C4-2B (cell line): ENCODE results near the gene TSSK2.

Experiments used
- ZFX ChIP-seq: fragments of 450-650 bp; IDR thresholded peaks from 2 replicates; pipeline ENCODE4 v1.6.1; 2017
- TF ChIP-seq, protein P1 (sequence below): fragments of 450-650 bp; conservative IDR thresholded peaks from 2 replicates; pipeline ENCODE4 v1.5.1; 2017; ENCODE audit warnings: mild to moderate bottlenecking

DNA sequence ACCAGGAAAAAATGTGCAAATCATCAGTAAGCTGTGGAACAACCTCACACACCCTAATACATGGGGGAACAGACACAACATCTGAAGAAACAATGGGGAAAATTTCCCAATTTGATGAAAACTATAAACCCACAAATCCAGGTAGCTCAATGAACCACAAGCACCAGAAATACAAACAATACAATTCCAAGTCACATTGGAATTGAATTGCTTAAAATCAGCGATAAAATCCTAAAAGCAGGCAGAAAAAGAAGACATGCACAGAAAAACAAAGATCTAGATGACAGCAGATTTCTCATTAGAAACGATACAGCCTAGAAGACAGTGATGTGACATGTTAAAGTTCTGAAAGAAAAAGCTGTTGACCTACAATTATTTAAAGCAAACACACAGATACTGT lies 40.9 kb upstream of the TSSK2 start:
- TF ChIP-seq, protein P1, sequence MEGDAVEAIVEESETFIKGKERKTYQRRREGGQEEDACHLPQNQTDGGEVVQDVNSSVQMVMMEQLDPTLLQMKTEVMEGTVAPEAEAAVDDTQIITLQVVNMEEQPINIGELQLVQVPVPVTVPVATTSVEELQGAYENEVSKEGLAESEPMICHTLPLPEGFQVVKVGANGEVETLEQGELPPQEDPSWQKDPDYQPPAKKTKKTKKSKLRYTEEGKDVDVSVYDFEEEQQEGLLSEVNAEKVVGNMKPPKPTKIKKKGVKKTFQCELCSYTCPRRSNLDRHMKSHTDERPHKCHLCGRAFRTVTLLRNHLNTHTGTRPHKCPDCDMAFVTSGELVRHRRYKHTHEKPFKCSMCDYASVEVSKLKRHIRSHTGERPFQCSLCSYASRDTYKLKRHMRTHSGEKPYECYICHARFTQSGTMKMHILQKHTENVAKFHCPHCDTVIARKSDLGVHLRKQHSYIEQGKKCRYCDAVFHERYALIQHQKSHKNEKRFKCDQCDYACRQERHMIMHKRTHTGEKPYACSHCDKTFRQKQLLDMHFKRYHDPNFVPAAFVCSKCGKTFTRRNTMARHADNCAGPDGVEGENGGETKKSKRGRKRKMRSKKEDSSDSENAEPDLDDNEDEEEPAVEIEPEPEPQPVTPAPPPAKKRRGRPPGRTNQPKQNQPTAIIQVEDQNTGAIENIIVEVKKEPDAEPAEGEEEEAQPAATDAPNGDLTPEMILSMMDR: no peak
- TF ChIP-seq ZFX: no peak
